Measurements from ENCODE around the gene TBC1D24. TPM values are rescaled to one million over a fixed set of nuclear protein-coding genes. Genes with fewer than 3 reads are reported as not detected.
A peak's percentile ranks its signal among the peaks of the same experiment; 100 is the strongest.

Gene TBC1D24
- total and polyA plus RNA-seq, 9 of the 15 experiments (the other 6 are each of a cell fraction or from before 2014, with no cell fraction given): 1.7 to 22.6 (median 7.2) TPM

- Histone ChIP-seq H3K9me1 (ENCODE audit: control insufficient read depth, insufficient read depth, low read length) (no peaks in the 10 kb centered on the region), H3K4me2 (ENCODE audit: insufficient read depth, low read length) (no peak overlapping the region), H3K4me1 (replicated peaks in 1 of 2; ENCODE audit: control insufficient read depth in 2 of 2, insufficient read depth in 2 of 2, low read length in 2 of 2) (peaks cover 0 to 6% of the 10 kb centered on the region in 2 experiments; a peak in 1 of 5 replicates), H3K79me2 (ENCODE audit: control insufficient read depth, insufficient read depth, low read length) (no peaks in the 10 kb centered on the region), H3K27me3 (ENCODE audit: control insufficient read depth in 2 of 2, insufficient read depth in 2 of 2, low read length in 2 of 2) (no peaks in the 10 kb centered on the region), H4K20me1 (replicated peaks; ENCODE audit: control insufficient read depth, insufficient read depth, low read length) (no peaks in the 10 kb centered on the region), H2AFZ (ENCODE audit: low read depth, low read length) (no peak overlapping the region), H3K36me3 (ENCODE audit: control insufficient read depth, insufficient read depth, low read length) (peaks cover 77% of the 10 kb centered on the region), H3K9ac (ENCODE audit: insufficient read depth in 1 of 2, low read depth in 2 of 2, low read length in 2 of 2) (no peak overlapping the region), H3K4me3 (no peak overlapping the region), H3K9me3 (replicated peaks; ENCODE audit: control insufficient read depth, insufficient read depth, low read depth, low read length) (no peaks in the 10 kb centered on the region), H3K27ac (ENCODE audit: extremely low read depth, low read depth, low read length) (no peak overlapping the region)
- in situ Hi-C loops (cut with MboI) (no loop called here), intact Hi-C loops (cut with micrococcal nuclease) (no loop called here)
- CTCF ChIA-PET (ENCODE audit: low intra/inter-chr PET ratio): no interaction called here
- no TSS peak for BruUV-seq (replicated peaks)
- 88% methylated on average over 8 of the region's 9 CpGs for WGBS (ENCODE audit: insufficient coverage, low coverage, missing lambda C conversion rate)
- FAIRE-seq: no peak
- no peak for DNase-seq (ENCODE audit: extremely low read depth in 1 of 4, low spot score in 3 of 4)
- POLR2A ChIA-PET: interaction anchor here (0.7 to 1.3 kb wide), 2 partner anchors 71 to 174 kb away, joined by 3 to 4 read pairs; no protein-coding TSS in a partner anchor
- TF ChIP-seq MAX (CRISPR knock-in tag; IDR thresholded peaks at IDR 0.05) (no peak), EHMT2 (IDR thresholded peaks at IDR 0.05) (no peak), CBFA2T2 (conservative IDR thresholded peaks at IDR 0.05) (no peak), SETDB1 (IDR thresholded peaks at IDR 0.05; ENCODE audit: low read length) (no peak), ZNF780A (CRISPR knock-in tag; IDR thresholded peaks at IDR 0.05) (no peak)
- ATAC-seq: no peak
Measured at GRCh38 chr16:2443555-2443954, 31.4 kb upstream of the TBC1D24 start.

GRCh38 chr16:2447920-2448583 is 26.9 kb upstream of the TBC1D24 start:
- Histone ChIP-seq H3K9ac (ENCODE audit: insufficient read depth in 1 of 2, low read depth in 2 of 2, low read length in 2 of 2) (no peak overlapping the region), H3K27ac (ENCODE audit: extremely low read depth, low read depth, low read length) (no peak overlapping the region)
- 86% methylated on average over 11 of the region's 11 CpGs for WGBS (ENCODE audit: insufficient coverage, low coverage, missing lambda C conversion rate)
- TF ChIP-seq SMARCC2 (IDR thresholded peaks at IDR 0.05; ENCODE audit: low read depth) (no peak), GTF2A2 (tag; IDR thresholded peaks at IDR 0.05) (no peak), USF1 (CRISPR knock-in tag; IDR thresholded peaks at IDR 0.05) (peak; percentile 47), ZNF277 (CRISPR knock-in tag; IDR thresholded peaks at IDR 0.05; ENCODE audit: borderline replicate concordance) (no peak), NFIX (CRISPR knock-in tag; IDR thresholded peaks at IDR 0.05; ENCODE audit: low read depth) (no peak), USF2 (CRISPR knock-in tag; IDR thresholded peaks at IDR 0.05) (0 out of 2 replicates have a peak, but pooled peaks have one; percentile 18), ZNF316 (IDR thresholded peaks at IDR 0.05) (no peak), ZNF232 (CRISPR knock-in tag; IDR thresholded peaks at IDR 0.05) (no peak)

More at GRCh38 chr16:2447920-2448583, 26.9 kb upstream of the TBC1D24 start:
- Histone ChIP-seq H3K4me3 (no peak overlapping the region), H3K4me1 (replicated peaks in 1 of 2; ENCODE audit: control insufficient read depth in 2 of 2, insufficient read depth in 2 of 2, low read length in 2 of 2) (peaks cover 0 to 12% of the 10 kb centered on the region in 2 experiments; a peak in 2 of 5 replicates), H4K20me1 (replicated peaks; ENCODE audit: control insufficient read depth, insufficient read depth, low read length) (no peaks in the 10 kb centered on the region), H3K9me3 (replicated peaks; ENCODE audit: control insufficient read depth, insufficient read depth, low read depth, low read length) (no peaks in the 10 kb centered on the region), H3K79me2 (ENCODE audit: control insufficient read depth, insufficient read depth, low read length) (no peaks in the 10 kb centered on the region), H3K9me1 (ENCODE audit: control insufficient read depth, insufficient read depth, low read length) (no peaks in the 10 kb centered on the region), H3K36me3 (ENCODE audit: control insufficient read depth, insufficient read depth, low read length) (peaks cover 87% of the 10 kb centered on the region; the same call in 2 of the 3 replicates), H2AFZ (ENCODE audit: low read depth, low read length) (no peak overlapping the region), H3K4me2 (ENCODE audit: insufficient read depth, low read length) (no peak overlapping the region), H3K27me3 (ENCODE audit: control insufficient read depth in 2 of 2, insufficient read depth in 2 of 2, low read length in 2 of 2) (no peaks in the 10 kb centered on the region; a peak in 1 of 5 replicates)
- in situ Hi-C loops (cut with MboI): no loop called here
- intact Hi-C loops (cut with micrococcal nuclease): no loop called here
- CTCF ChIA-PET (ENCODE audit: low intra/inter-chr PET ratio): no interaction called here
- POLR2A ChIA-PET: interaction anchor here (0.8 to 1.6 kb wide), 3 partner anchors 8 to 12 kb away, joined by 3 to 5 read pairs (median 3); partner anchors contain the start of gene TEDC2
- BruUV-seq (replicated peaks): no TSS peak
- no peak for DNase-seq (ENCODE audit: extremely low read depth in 1 of 4, low spot score in 3 of 4)
- no peak for FAIRE-seq
- ATAC-seq: no peak
